ENCODE results near the gene HIGD1A. TPM values are rescaled to one million over a fixed set of nuclear protein-coding genes. Genes with fewer than 3 reads are reported as not detected.

HIGD1A gene
- total and polyA plus RNA-seq, 9 of the 15 experiments (the other 6 are each of a cell fraction or from before 2014, with no cell fraction given) = 165 to 1,185 (median 333) TPM

DNA sequence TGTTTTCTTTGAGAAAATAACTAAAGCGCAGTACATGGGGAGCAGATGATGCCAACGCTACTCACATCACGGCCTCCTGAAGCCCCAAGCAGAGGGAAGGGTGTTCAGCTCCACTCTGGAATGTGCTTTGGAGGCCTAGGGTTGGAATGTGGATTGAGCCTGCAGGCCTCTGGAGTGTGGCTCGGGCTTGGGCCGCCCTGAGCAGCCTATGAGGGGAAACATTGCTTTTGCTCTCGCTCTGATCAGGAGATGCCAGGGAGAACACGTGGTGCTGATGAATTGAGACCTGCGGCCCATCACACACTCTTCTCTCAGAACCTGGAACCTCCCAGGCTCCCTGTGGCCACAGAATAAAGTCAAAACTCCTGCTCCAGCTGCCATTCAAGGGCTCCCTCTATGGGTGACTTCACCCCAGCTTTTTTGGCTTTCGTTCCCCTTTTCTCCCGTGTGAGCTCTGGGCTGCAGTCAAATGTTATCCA is 54.5 kb downstream of the HIGD1A start (continued):
- TF ChIP-seq, protein P1, sequence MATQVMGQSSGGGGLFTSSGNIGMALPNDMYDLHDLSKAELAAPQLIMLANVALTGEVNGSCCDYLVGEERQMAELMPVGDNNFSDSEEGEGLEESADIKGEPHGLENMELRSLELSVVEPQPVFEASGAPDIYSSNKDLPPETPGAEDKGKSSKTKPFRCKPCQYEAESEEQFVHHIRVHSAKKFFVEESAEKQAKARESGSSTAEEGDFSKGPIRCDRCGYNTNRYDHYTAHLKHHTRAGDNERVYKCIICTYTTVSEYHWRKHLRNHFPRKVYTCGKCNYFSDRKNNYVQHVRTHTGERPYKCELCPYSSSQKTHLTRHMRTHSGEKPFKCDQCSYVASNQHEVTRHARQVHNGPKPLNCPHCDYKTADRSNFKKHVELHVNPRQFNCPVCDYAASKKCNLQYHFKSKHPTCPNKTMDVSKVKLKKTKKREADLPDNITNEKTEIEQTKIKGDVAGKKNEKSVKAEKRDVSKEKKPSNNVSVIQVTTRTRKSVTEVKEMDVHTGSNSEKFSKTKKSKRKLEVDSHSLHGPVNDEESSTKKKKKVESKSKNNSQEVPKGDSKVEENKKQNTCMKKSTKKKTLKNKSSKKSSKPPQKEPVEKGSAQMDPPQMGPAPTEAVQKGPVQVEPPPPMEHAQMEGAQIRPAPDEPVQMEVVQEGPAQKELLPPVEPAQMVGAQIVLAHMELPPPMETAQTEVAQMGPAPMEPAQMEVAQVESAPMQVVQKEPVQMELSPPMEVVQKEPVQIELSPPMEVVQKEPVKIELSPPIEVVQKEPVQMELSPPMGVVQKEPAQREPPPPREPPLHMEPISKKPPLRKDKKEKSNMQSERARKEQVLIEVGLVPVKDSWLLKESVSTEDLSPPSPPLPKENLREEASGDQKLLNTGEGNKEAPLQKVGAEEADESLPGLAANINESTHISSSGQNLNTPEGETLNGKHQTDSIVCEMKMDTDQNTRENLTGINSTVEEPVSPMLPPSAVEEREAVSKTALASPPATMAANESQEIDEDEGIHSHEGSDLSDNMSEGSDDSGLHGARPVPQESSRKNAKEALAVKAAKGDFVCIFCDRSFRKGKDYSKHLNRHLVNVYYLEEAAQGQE (IDR thresholded peaks at IDR 0.05; ENCODE audit: borderline replicate concordance) = peak; percentile 45; the same call in 1 of the 2 replicates
- TF ChIP-seq, protein P1 (CRISPR knock-in tag; IDR thresholded peaks at IDR 0.05; ENCODE audit: low read depth) = no peak
- TF ChIP-seq DNMT1 (IDR thresholded peaks at IDR 0.05) (no peak), STAG1 (CRISPR knock-in tag; IDR thresholded peaks at IDR 0.05; ENCODE audit: borderline replicate concordance) (peak; percentile 71; the same call in 1 of the 2 replicates), RAD21 (CRISPR knock-in tag; conservative IDR thresholded peaks at IDR 0.05 in 1 of 2, IDR thresholded peaks at IDR 0.05 in 1 of 2) (peak; percentile 61 to 79)
- TF ChIP-seq, protein P2, sequence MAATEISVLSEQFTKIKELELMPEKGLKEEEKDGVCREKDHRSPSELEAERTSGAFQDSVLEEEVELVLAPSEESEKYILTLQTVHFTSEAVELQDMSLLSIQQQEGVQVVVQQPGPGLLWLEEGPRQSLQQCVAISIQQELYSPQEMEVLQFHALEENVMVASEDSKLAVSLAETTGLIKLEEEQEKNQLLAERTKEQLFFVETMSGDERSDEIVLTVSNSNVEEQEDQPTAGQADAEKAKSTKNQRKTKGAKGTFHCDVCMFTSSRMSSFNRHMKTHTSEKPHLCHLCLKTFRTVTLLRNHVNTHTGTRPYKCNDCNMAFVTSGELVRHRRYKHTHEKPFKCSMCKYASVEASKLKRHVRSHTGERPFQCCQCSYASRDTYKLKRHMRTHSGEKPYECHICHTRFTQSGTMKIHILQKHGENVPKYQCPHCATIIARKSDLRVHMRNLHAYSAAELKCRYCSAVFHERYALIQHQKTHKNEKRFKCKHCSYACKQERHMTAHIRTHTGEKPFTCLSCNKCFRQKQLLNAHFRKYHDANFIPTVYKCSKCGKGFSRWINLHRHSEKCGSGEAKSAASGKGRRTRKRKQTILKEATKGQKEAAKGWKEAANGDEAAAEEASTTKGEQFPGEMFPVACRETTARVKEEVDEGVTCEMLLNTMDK (IDR thresholded peaks at IDR 0.05; ENCODE audit: borderline replicate concordance, insufficient read depth, low read depth, low read length, poor library complexity, severe bottlenecking) = peak; percentile 37
